HG03103 (cell line): Measurements from ENCODE around the gene ZC3H18.

Source experiments
- ATAC-seq: cut with Tn5 transposase; IDR thresholded peaks from one replicate; pipeline ENCODE4 v1.9.1; 2021; ENCODE audit warnings: low read depth; ENCODE audit not compliant: unreplicated experiment

ZC3H18 gene

GRCh38 chr16:88650749-88651275 lies 80.6 kb downstream of the ZC3H18 start, which contains the start of gene CYBA:
Gene CYBA (minus strand): TSS chr16:88651053. CDS start chr16:88651013, 40 bp downstream.
- ATAC-seq, result peak; percentile 67

- peak; percentile 65 for ATAC-seq
Observed at GRCh38 chr16:88651276-88651988, 81.2 kb downstream of the ZC3H18 start.

- ATAC-seq, result no peak
Observed at GRCh38 chr16:88651989-88652761, 82.0 kb downstream of the ZC3H18 start.

GRCh38 chr16:88652762-88653063 lies 82.5 kb downstream of the ZC3H18 start:
- no peak for ATAC-seq

- ATAC-seq, result no peak
Observed at GRCh38 chr16:88653101-88653500, 82.9 kb downstream of the ZC3H18 start.

- no peak for ATAC-seq
Observed at GRCh38 chr16:88653596-88654362, 83.6 kb downstream of the ZC3H18 start.

- no peak for ATAC-seq
Observed at GRCh38 chr16:88654363-88655052, 84.3 kb downstream of the ZC3H18 start.

GRCh38 chr16:88655053-88655732 lies 85.0 kb downstream of the ZC3H18 start:
- no peak for ATAC-seq

- no peak for ATAC-seq
Observed at GRCh38 chr16:88655733-88656281, 85.6 kb downstream of the ZC3H18 start.

GRCh38 chr16:88656291-88656980 lies 86.2 kb downstream of the ZC3H18 start:
- no peak for ATAC-seq

- ATAC-seq, result no peak
Observed at GRCh38 chr16:88657371-88657770, 87.2 kb downstream of the ZC3H18 start.

- ATAC-seq, result no peak
Observed at GRCh38 chr16:88658714-88659113, 88.5 kb downstream of the ZC3H18 start.

GRCh38 chr16:88659160-88659559 lies 89.0 kb downstream of the ZC3H18 start:
- ATAC-seq, result no peak

GRCh38 chr16:88661468-88661867 lies 91.3 kb downstream of the ZC3H18 start:
- ATAC-seq, result no peak

- no peak for ATAC-seq
Observed at GRCh38 chr16:88662222-88662842, 92.1 kb downstream of the ZC3H18 start.

GRCh38 chr16:88662843-88663606 lies 92.8 kb downstream of the ZC3H18 start, which contains the start of gene MVD:
Gene MVD (minus strand): TSS chr16:88663091. CDS start chr16:88663080, 11 bp downstream.
- ATAC-seq, result peak; percentile 90

- no peak for ATAC-seq
Observed at GRCh38 chr16:88665148-88665547, 94.9 kb downstream of the ZC3H18 start.

- ATAC-seq, result no peak
Observed at GRCh38 chr16:88665570-88665969, 95.4 kb downstream of the ZC3H18 start.
